D721Med (cell line): ENCODE results near the gene MRPS27.

Experiments
- DNase-seq: peaks from one replicate; pipeline ENCODE4 v3.0.0; 2011; ENCODE audit warnings: low spot score; ENCODE audit not compliant: insufficient read length
- FAIRE-seq: peaks from 2 replicates; lab custom pipeline; 2011; peaks lifted over from hg19 to GRCh38; lab: Jason Lieb, UNC
- TF ChIP-seq, protein P1 (sequence below): IDR thresholded peaks from 2 replicates; pipeline ENCODE4 v1.5.1; 2012; ENCODE audit warnings: mild to moderate bottlenecking, control low read depth; ENCODE audit not compliant: insufficient read depth; ENCODE audit errors: missing control alignments

The MRPS27 gene

DNA sequence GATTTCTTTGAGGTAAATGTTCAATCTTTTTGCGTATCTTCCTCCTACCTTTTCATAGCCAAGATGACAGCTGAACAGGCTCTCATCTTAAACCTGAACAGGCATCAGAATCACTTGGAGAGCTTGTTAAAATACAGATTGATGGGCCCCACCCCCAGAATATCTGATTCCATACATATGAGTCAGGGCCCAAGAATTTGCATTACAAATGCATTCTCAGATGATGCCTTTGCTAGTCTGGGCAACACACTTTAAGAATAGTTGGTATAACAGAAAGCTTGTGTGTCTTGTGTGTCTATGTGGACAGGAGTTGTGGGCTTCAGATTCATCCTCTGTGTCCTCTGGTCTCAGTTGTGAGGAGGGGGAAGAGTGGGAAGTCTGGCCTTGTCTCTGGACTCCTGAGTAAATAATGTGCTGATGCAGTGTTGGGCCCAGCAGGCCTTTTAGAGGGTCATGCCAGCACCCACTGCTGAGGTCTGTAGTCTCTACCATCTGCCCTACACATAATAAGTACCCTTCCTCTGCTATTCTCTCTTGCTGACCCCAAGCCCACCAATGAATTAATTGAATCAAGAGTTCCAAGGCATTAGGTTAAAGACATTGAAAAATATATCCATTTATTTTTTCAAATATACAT lies 43.2 kb upstream of the MRPS27 start:
- TF ChIP-seq, protein P1, sequence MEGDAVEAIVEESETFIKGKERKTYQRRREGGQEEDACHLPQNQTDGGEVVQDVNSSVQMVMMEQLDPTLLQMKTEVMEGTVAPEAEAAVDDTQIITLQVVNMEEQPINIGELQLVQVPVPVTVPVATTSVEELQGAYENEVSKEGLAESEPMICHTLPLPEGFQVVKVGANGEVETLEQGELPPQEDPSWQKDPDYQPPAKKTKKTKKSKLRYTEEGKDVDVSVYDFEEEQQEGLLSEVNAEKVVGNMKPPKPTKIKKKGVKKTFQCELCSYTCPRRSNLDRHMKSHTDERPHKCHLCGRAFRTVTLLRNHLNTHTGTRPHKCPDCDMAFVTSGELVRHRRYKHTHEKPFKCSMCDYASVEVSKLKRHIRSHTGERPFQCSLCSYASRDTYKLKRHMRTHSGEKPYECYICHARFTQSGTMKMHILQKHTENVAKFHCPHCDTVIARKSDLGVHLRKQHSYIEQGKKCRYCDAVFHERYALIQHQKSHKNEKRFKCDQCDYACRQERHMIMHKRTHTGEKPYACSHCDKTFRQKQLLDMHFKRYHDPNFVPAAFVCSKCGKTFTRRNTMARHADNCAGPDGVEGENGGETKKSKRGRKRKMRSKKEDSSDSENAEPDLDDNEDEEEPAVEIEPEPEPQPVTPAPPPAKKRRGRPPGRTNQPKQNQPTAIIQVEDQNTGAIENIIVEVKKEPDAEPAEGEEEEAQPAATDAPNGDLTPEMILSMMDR: no peak
- FAIRE-seq: no peak

DNA sequence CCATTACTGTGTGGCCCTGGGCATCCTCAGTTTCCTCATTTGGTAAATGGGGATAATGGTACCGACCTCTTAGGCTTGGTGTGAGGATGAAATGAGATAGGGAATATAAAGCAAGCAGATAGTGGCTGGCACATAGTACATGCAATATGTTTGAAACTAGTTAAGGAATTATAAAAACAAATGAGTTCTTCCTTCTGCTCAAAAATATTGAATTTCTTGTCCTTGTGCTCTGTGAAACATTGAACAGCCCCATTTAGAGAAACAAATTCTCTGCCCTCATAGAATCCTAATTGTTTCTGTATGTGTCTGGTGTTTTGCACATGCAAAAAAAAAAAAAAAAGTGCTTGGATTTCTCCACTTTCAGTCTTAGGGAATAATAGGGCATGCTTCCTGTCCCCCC lies 39.8 kb upstream of the MRPS27 start:
- no peak for FAIRE-seq
- DNase-seq: no peak
- TF ChIP-seq, protein P1: no peak

More for the DNA sequence above, 43.2 kb upstream of the MRPS27 start:
- no peak for DNase-seq

DNA sequence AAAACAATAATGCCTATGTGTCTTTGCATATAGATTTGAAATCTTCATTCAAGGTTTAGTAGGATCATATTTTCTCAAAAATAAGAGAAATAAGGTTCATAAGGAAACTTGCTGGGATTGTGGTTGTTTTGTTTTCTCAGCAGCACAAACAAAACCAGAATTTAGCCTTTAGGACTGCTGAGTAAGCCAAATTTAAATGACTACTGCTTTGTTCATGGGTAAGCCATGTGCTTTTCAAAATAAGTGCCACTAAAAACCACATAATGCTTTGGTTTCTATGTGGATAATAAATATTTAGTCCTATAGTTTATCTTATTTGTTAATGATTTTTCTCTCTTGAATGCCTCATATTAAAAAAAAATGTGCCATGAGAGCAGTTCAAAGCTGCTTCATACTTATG lies 38.9 kb upstream of the MRPS27 start:
- no peak for DNase-seq
- FAIRE-seq: no peak
- TF ChIP-seq, protein P1: no peak

DNA sequence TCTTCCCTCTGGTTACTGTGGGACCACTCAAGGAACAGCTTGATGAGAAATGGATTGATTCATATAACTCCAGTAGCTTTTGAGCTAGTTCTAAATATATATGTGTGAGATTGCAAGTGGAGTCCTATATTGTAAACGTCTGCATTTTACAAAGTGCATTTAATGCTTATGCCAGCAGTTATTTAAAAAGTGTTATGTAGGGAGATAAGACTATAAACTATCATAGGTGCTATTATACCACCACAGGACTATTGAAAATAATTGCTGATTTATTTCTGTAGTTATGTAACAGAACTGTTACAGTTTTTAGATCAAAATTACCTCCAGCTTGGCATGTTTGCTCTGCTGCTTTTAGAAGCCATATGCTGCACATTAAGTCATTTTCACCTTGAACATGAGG lies 36.3 kb upstream of the MRPS27 start:
- TF ChIP-seq, protein P1: no peak
- DNase-seq: no peak
- FAIRE-seq: no peak

DNA sequence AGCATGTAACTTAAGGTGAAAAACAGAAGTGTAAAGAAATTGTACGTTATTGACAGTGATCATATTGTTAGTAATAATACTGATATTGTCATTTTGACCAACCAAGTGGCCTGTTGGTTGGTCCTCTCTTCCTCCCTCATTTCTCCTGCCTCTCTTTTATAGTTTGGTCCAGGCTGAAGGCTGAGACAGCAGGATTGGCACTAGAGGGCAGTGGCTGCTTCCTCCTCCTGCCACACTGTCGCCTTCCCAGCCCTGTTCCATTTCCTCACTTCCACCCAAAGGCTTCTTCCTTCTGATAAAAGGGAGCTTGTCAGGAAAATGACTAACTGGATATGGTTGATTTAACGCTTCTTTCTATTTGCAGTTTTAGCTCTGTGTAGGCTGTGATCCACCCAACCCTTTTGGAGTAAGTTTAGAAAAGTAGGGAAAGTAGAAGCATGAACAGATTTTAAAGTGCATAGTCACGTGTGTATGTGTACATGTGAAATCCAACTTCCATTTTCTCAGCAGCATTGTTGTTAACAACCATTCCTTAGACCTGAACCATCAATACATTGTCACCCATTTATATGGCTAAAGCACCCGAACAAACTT lies 35.8 kb upstream of the MRPS27 start:
- TF ChIP-seq, protein P1: peak; percentile 73
- FAIRE-seq (peak; percentile 77), DNase-seq (no peak)

DNA sequence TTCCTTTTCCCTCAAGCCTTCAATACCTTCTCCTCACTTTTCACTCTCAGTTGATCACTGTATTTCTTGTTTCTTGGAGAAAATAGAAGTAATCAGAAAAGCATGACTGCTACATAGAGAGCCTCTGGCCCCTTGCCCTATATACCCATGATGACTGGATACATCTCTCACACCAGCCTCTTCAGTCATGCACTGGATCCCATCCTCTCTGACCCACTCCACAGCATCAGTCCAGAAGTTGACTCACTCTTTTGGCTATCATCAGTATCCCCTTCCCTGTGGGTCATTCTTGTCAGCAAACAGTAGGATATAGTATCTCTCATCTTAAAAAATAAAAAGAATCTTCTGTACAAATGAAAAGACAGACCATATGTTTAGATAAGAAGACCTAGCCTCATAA lies 33.0 kb upstream of the MRPS27 start:
- FAIRE-seq (no peak), DNase-seq (no peak)
- TF ChIP-seq, protein P1: no peak

DNA sequence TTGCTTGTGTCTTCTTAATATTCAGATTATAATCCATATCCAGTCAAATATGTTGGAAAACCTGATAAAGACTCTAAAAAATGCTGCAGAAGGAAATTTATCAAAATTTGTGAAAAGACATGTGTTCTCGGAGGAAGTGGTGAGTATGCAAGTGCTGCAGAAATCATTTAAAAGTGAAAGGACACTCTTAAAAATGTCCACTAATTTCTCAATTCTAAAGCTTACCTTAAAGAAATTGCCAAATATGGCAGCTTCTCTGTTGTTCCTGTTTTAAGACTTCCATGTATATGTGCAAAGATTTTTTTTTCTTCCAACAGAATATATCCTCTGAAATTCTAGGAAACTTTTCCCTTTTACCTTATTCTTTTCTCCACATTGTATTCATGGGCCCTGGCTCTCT lies 32.6 kb upstream of the MRPS27 start:
- TF ChIP-seq, protein P1: no peak
- DNase-seq (no peak), FAIRE-seq (no peak)
